Dendritic cell treated with granulocyte-macrophage colony-stimulating factor and Interleukin-4, amounts not matched to agents 40 ng/mL and 50 ng/mL, for 4 days (primary cell): ENCODE measurements around the gene NKX2-1.

Experiments used
- H3K27ac Mint-ChIP-seq: one replicate; pipeline ENCODE4 v1.8.0; 2022; ENCODE audit warnings: mild to moderate bottlenecking, mixed read lengths
- H3K27me3 Mint-ChIP-seq: one replicate; pipeline ENCODE4 v1.8.0; 2022; ENCODE audit warnings: mild to moderate bottlenecking, mixed read lengths
- H3K36me3 Mint-ChIP-seq: one replicate; pipeline ENCODE4 v1.8.0; 2022; ENCODE audit warnings: low read depth, mixed read lengths
- H3K4me1 Mint-ChIP-seq: one replicate; pipeline ENCODE4 v1.8.0; 2022; ENCODE audit warnings: low read depth, mixed read lengths
- H3K4me3 Mint-ChIP-seq: one replicate; pipeline ENCODE4 v1.8.0; 2022; ENCODE audit warnings: mild to moderate bottlenecking, moderate library complexity, mixed read lengths
- H3K9me3 Mint-ChIP-seq: one replicate; pipeline ENCODE4 v1.8.0; 2022; ENCODE audit warnings: mixed read lengths
- intact Hi-C: fragments of 100-400 bp; cut with micrococcal nuclease; formaldehyde crosslinking; loops from one replicate; pipeline ENCODE4 v1.15.0; 2022

The NKX2-1 gene

DNA sequence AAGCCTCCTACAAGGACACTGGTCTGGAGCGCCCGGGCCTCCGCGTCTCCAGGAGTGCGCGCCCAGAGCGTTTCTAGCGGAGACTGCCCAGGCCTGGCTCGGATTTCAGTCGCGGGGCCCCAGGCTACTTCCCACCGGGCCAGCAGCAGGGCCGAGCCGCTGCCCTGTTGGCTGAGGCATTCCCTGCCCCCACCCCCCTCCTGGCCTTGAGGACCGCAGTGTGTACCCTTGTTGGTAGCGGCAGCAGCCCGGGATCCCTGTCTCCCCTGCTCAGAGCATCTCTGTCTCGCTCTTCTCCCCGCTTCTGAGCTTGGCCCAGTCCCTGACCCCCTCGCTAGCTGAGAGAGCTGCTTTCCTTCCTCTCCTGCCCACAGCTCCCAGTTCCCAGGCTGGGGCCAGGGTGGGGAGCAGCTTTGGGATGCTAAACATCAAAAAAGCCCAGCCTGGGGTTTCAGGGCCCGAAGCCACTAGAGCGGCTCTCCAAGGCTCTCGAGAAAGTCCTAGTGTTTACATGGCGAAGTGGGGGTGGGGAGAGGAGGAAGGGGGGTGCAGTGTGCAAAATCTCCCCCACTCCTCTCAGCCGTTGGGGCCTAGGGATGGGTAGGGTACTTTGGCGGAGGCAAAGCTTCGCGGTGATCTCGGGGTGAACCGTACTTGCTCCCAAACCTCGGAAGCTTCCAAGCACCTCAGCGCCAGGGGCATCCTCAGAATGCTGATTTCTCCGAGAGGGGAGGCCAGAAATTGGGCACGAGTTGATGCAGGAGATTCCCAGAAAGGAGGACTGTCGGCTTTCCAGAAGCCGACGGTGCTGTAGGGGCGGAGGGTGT is 6.4 kb downstream of the NKX2-1 start:
- no peaks in the 10 kb centered on the region for H3K4me1 Mint-ChIP-seq
- H3K4me3 Mint-ChIP-seq, result no peak overlapping the region
- no peak overlapping the region for H3K27ac Mint-ChIP-seq
- intact Hi-C loops, result no loop called here
- H3K36me3 Mint-ChIP-seq, result no peaks in the 10 kb centered on the region
- H3K27me3 Mint-ChIP-seq, result peaks cover 89% of the 10 kb centered on the region
- H3K9me3 Mint-ChIP-seq, result no peaks in the 10 kb centered on the region

DNA sequence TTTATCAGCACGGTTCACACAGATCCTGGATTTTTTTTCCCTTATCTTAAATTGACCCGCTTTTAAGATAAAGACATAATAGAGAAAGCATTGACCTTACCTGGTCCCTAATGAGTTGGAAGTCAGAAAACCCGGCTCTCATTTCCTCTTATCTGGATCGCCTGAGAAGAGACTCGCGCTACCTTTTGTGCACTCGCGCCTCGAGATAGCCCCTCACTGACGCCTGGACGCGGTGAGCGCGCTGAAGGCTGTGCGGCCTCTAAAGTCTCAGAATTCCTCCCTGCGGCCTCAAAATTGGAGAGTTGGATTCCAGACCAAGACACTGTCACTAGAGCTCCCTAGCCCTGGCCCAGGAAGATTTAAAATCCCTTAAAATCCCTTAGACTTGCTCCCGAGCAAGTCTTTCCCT is 7.0 kb downstream of the NKX2-1 start:
- no peak overlapping the region for H3K27ac Mint-ChIP-seq
- H3K36me3 Mint-ChIP-seq, result no peaks in the 10 kb centered on the region
- H3K27me3 Mint-ChIP-seq, result peaks cover 89% of the 10 kb centered on the region
- H3K9me3 Mint-ChIP-seq, result no peaks in the 10 kb centered on the region
- no peak overlapping the region for H3K4me3 Mint-ChIP-seq
- intact Hi-C loops, result no loop called here
- no peaks in the 10 kb centered on the region for H3K4me1 Mint-ChIP-seq

DNA sequence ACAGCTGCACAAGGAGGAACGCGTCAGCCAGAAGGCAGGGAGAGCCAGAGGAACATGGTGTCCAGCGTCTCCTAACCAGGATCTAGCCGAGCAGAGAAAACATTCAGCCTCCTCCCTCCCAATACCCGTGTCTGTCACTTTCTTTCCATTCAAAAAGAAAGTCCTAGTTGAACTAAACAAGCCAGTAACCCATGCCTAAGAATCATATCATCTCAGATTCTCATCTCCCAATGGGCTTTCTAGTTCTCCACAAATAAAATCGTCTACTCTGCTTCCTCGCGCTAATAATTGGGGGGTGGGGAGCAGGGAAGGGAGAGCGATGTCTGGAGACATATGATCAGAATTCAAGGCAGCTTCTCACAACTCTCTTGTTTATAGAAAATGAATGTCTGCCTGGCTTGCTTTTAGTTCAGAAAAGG is 7.4 kb downstream of the NKX2-1 start:
- no peaks in the 10 kb centered on the region for H3K9me3 Mint-ChIP-seq
- H3K4me3 Mint-ChIP-seq, result no peak overlapping the region
- H3K4me1 Mint-ChIP-seq, result no peaks in the 10 kb centered on the region
- H3K36me3 Mint-ChIP-seq, result no peaks in the 10 kb centered on the region
- intact Hi-C loops, result no loop called here
- no peak overlapping the region for H3K27ac Mint-ChIP-seq
- H3K27me3 Mint-ChIP-seq, result peaks cover 89% of the 10 kb centered on the region

DNA sequence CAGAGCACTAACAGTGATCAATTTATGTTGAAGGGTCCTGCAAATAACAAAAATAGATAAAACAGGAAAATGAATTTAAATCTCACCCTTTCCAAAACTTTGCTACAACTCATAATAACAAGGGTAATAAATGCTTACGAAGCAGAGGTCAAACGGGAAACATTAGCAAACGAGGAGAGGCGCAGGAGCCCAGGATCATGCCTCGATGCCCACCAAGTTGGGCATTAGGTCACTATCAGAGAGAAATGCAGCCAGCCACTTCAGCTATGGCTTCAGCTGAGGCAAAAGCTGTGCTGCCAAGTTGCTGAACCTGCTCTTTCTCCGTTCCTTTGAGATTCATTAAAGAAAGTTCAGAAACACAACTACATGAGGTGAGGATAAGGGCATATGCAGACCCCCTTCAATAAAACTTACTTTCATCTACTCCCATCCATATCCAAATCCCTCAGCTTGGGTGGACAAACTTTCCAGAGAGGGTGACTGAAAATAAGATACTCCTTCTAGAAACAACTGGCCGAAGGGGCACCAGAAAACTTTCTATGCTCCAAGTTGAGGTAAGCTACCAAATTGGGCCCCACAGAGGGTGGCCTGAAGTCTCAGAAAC is 7.9 kb downstream of the NKX2-1 start:
- Mint-ChIP-seq H3K27ac (no peak overlapping the region), H3K9me3 (no peaks in the 10 kb centered on the region), H3K27me3 (peaks cover 91% of the 10 kb centered on the region), H3K4me1 (no peaks in the 10 kb centered on the region), H3K36me3 (no peaks in the 10 kb centered on the region), H3K4me3 (no peak overlapping the region)
- intact Hi-C loops, result no loop called here

DNA sequence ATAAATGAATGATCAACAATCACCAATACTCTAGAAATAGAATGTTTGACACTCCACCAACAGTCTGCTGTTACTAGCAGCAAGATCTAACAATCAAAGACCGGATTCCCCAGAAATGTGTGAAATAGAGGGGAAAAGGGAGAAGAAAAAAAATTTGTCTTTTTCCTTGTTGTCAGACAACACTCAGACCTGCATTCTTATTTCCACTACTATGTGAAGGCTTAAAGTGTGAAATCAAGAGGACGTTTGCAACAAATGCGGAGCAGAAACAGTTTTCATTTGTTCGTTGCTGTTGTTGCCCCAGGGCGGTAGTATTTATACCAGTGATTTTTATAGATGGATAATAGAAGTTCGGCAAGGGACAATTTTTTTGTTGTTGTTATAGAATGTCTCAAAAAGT is 9.2 kb downstream of the NKX2-1 start:
- Mint-ChIP-seq H3K27me3 (peaks cover 93% of the 10 kb centered on the region), H3K27ac (no peak overlapping the region), H3K36me3 (no peaks in the 10 kb centered on the region), H3K4me3 (no peak overlapping the region), H3K4me1 (no peaks in the 10 kb centered on the region), H3K9me3 (no peaks in the 10 kb centered on the region)
- intact Hi-C loops, result no loop called here

DNA sequence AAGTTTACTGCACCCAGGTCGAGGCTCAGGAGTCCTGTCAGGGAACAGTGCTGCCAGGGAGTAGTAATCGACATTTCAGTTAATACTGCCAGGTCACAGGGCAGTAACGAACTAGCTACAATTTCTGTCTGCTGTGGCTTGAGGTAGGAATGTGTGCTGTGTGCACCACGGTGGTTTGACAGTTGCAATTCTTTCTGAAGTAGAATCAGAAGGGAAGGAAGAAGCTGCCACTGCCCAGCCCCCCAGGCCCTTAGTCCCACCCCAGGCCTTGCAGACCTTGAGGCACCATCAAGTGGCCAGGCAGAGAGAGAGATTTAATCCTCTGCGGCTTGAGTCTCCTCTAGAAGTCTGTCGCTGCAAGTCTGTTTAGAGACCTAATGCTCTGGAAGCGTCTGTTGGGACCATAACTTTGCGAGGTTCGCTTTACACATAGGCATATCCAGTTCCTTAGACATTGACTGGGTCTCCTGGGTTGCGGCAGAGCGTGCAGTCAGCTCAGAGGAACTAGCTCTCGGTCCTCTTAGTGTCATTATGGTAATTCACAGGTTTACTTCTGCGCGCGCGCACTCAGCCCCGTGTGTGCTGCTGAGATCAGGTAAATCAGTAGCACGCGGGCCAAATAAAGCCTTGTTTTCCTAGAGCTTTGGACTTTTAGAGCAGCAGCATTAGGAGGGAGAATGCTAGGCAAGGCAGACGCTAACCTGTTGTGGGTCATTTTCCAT is 9.8 kb downstream of the NKX2-1 start:
- no peak overlapping the region for H3K27ac Mint-ChIP-seq
- no peaks in the 10 kb centered on the region for H3K9me3 Mint-ChIP-seq
- H3K27me3 Mint-ChIP-seq, result peaks cover 93% of the 10 kb centered on the region
- H3K4me1 Mint-ChIP-seq, result no peaks in the 10 kb centered on the region
- no peak overlapping the region for H3K4me3 Mint-ChIP-seq
- no peaks in the 10 kb centered on the region for H3K36me3 Mint-ChIP-seq
- intact Hi-C loops, result no loop called here

DNA sequence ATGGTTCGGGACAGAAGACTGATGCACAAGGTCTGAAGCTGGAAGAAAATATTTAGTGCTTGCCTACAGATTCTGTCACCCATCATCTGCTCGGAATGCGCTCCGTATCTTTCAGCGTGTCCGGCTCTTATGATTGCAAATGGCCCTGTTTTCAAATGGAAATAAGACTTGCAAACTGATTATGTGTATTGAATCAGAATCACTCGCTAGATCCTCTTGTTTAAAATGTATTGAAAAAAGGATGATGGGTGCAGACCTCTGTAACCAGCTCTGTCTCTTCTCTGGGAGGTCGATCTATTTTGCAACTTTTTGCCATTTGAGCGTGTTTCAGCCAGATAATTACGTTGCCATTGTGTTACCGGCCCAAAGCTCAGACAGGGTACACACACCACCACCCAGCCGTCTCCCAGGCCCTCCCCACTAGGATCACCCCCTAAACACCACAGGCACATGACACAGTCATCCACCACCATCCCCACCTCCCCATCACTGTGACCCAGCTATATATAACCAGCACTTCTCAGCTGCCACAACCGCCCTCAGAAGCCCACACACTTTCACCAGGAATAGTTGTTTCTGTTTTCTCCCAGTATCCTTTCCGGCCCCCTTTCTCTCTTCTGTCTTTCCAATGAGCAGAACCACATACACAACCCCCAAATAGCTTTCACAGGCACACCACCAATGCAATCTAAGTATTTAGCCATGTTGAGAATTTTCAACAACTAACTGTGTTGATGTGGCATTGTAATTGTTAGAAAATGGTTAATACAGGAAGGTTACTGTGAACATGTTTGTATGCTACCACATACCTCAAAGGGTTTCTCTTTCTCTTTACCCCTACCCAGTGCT is 10.7 kb downstream of the NKX2-1 start:
- no peaks in the 10 kb centered on the region for H3K36me3 Mint-ChIP-seq
- H3K27me3 Mint-ChIP-seq, result peaks cover 93% of the 10 kb centered on the region
- no peaks in the 10 kb centered on the region for H3K4me1 Mint-ChIP-seq
- no peak overlapping the region for H3K4me3 Mint-ChIP-seq
- H3K9me3 Mint-ChIP-seq, result no peaks in the 10 kb centered on the region
- intact Hi-C loops, result no loop called here
- H3K27ac Mint-ChIP-seq, result no peak overlapping the region

DNA sequence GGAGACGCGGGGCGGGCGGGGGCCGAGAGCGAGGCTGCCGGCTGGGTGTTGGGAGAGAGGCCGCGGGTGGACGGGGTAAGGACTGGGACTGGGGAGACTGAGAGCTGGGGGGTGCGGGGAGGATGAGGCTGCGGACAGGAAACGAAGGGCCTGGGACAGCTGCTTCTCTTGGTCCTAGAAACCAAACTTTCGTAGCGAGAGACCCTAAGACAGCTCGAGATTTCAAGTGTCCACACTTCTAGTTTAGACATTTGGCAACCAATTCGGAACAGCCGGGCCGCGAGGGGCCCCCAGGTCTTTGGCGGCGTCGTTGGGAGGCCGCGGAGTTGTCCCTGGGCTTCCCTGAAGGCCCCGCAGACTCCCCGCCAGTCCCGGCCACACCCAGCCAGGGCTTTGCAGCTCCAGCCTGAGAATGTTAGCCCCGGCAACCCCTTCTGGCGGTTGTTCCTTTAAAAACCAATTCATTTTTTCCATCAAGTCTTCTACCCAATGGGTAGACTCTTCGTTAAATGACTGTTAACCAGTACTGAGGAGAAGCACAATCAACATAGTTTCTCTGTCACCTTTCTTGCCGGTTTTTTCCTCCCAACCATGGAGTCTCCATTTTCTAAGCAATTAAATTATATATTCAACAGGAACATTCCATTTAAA is 11.5 kb downstream of the NKX2-1 start:
- intact Hi-C loops, result no loop called here
- no peaks in the 10 kb centered on the region for H3K9me3 Mint-ChIP-seq
- H3K4me1 Mint-ChIP-seq, result no peaks in the 10 kb centered on the region
- H3K27ac Mint-ChIP-seq, result no peak overlapping the region
- no peaks in the 10 kb centered on the region for H3K36me3 Mint-ChIP-seq
- no peak overlapping the region for H3K4me3 Mint-ChIP-seq
- peaks cover 93% of the 10 kb centered on the region for H3K27me3 Mint-ChIP-seq

DNA sequence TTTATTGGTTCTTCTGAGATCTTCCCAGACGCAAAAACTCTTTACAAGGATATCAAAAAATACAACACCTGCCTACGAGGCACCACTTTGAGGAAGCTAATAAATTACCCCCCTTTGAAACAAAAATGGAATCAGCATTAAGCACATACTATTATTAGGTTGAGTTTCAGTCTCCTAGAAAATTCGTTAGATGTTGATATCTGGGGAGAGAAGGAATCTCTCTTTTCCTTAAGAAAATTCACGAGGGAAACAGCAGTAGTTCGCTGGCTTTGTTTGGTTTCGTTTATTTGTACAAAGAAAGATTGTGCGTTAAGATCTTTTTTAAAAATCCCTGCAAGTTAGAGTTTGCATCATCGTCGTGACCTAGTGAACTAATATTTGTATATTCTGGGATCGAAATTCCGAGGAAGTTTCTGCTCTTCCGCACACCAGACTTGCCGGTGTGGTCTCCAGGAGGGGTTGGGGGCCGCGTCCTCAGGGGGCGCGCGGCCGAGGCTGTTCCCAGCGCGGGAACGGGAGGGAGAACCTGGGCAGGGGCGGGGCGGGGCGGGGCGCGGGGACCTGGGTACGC is 12.1 kb downstream of the NKX2-1 start:
- Mint-ChIP-seq H3K9me3 (no peaks in the 10 kb centered on the region), H3K4me3 (no peak overlapping the region), H3K4me1 (no peaks in the 10 kb centered on the region), H3K27me3 (peaks cover 93% of the 10 kb centered on the region), H3K27ac (no peak overlapping the region), H3K36me3 (no peaks in the 10 kb centered on the region)
- intact Hi-C loops, result no loop called here

DNA sequence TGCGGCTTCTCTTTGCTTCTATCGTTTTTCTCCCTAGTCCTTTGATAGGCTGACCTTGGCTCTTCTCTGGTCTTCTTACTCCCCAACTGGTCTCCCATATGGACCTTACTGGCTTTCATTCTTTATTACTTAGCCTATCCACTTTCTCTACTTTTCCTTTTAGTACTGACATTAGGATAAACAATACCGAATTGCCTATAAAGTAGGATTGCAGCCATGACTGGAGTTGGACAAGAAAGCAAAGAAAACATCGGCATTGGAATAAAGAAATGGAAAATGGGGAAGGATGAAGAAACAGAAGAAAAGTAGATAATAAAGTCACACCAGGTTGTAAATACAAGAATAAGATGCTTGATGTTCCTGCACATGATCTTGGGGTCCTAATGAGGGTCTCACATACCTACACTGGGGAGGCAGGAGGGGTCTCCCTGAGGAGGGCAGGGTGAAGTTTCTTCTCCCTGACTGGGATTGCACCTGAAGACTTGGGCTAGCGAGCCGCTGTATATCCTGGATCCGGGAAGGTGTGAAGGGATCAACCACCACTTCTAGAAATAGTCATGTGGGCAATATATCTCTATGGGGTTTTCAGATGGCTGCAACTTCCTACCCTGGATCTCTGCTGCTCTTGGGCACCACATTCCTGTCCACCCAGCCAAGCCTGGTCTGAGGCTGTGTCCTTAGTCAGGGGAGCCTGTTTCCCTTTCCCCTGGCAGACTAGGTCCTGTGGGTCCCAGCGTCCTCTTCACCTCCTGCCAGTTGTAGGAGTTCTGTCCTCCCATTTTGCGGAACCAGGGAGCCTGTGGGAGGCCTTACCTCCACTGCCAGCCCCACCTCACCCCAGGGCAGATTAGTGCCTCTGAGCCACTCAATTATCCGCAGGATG is 13.1 kb downstream of the NKX2-1 start:
- no peaks in the 10 kb centered on the region for H3K36me3 Mint-ChIP-seq
- no peak overlapping the region for H3K4me3 Mint-ChIP-seq
- peaks cover 93% of the 10 kb centered on the region for H3K27me3 Mint-ChIP-seq
- intact Hi-C loops, result no loop called here
- no peaks in the 10 kb centered on the region for H3K4me1 Mint-ChIP-seq
- no peaks in the 10 kb centered on the region for H3K9me3 Mint-ChIP-seq
- no peak overlapping the region for H3K27ac Mint-ChIP-seq

DNA sequence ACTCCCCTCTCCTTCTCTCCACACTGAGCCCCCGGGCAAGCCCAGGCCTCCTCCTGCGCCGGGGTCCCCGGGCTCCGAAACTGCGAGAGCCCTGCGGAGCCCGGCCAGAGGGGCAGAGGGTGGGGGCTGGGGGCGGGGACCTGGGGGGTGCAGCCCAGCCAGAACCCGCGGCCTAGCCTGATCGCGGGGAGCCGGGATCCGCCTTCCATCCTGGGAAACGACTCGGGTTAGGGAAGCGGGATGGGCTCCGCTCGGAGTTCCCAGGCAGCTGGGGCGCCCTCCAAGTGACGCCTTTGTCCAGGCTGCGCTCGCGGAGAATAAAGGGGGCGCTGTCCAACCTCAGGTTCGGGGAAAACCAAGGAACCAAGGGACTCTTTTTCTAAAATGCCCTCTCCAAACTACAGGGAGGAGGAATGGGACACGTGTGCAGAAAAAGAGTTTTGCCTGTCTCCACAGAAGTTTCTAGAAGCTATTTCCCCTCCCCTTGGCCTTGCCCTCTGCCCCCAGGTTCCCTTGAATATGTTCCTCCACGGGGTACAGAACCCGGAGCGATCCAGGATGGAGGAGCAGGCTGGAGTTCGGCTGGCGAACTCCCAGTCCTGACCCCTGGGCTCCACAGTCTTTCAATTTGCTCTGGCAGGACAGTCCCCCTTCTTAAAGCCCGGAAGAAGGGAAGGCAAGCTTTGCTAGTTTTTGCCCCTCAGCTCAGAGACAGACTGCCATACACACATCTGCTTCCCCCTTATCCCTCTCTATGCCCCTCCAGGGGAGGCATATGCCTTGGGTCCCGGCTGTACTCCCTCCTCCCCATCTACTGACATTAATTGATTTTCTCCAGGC is 13.9 kb downstream of the NKX2-1 start:
- Mint-ChIP-seq H3K4me1 (no peaks in the 10 kb centered on the region), H3K36me3 (no peaks in the 10 kb centered on the region), H3K27me3 (peaks cover 93% of the 10 kb centered on the region), H3K9me3 (no peaks in the 10 kb centered on the region), H3K27ac (no peak overlapping the region), H3K4me3 (no peak overlapping the region)
- intact Hi-C loops, result no loop called here
